ENCODE measurements around the gene ZKSCAN3.

- TF ChIP-seq POLR2A (IDR thresholded peaks at IDR 0.05; ENCODE audit: low read depth, low read length) (no peak), TAF1 (IDR thresholded peaks at IDR 0.05; ENCODE audit: borderline replicate concordance, low read depth, low read length) (no peak)
Observed at GRCh38 chr6:28303570-28303969, 46.2 kb upstream of the ZKSCAN3 start.

All from GM12892 (cell line).